ENCODE measurements around the gene DGKB.

GRCh38 chr7:14600766-14601367, 301.7 kb downstream of the DGKB start:
- no peak for TF ChIP-seq CTCF (conservative IDR thresholded peaks at IDR 0.05; ENCODE audit: low read depth, low read length)
- TF ChIP-seq EZH2 (IDR thresholded peaks at IDR 0.05; ENCODE audit: borderline replicate concordance, low read depth, low read length, poor library complexity, severe bottlenecking), result no peak
